ENCODE measurements around the gene A3GALT2.

The A3GALT2 gene

DNA sequence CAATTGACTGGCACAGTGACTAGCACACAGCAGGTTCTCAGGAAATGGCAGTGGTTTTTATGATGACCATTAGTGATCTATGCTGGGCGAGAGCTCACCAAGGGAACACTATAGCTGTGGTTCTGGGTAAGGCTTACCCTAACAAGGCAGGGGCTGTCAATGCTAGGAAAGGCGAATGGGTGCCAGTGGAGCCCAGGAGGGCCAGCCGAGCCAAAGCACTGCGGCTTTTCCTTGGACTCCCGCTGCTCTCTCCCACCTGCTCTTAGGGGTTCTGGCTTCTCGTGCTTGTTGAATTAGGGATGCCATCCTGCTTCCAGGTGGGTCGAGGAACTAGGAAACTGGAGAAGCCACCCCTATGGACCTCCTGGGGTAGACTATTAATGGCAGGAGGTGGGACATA lies 10.0 kb upstream of the A3GALT2 start:
- TF ChIP-seq, protein P1, sequence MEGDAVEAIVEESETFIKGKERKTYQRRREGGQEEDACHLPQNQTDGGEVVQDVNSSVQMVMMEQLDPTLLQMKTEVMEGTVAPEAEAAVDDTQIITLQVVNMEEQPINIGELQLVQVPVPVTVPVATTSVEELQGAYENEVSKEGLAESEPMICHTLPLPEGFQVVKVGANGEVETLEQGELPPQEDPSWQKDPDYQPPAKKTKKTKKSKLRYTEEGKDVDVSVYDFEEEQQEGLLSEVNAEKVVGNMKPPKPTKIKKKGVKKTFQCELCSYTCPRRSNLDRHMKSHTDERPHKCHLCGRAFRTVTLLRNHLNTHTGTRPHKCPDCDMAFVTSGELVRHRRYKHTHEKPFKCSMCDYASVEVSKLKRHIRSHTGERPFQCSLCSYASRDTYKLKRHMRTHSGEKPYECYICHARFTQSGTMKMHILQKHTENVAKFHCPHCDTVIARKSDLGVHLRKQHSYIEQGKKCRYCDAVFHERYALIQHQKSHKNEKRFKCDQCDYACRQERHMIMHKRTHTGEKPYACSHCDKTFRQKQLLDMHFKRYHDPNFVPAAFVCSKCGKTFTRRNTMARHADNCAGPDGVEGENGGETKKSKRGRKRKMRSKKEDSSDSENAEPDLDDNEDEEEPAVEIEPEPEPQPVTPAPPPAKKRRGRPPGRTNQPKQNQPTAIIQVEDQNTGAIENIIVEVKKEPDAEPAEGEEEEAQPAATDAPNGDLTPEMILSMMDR (IDR thresholded peaks at IDR 0.05; ENCODE audit: control insufficient read depth, extremely low read depth, insufficient read depth): no peak
- no peak overlapping the region for H3K4me3 ChIP-seq (ENCODE audit: low read depth, low read length)
- DNase-seq (ENCODE audit: low read depth): no peak

DNA sequence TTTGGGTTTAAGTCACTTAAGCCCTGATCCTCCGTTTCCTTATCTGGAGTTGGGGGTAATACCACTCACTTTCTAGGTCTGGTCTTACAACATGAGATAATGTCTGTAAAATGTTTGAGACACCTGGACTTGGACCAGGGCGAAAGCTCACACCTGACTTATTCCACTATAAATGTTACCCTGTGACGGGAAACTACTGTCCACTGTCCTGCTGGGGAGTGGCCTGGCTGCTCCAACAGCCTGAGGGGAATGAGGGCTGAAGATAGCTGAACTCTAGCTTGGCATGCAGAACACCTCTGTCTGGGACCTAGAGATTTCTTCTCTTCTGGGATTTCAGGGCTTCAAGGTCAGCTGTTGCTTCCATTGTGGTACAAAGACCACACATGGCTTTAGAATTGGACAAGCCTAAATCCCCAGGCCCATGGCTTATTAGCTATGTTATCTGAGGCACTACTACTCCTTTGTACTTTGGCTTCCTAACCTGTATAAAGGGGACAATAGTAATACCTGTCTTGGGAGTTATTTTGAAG lies 9.5 kb upstream of the A3GALT2 start:
- no peak for DNase-seq (ENCODE audit: low read depth)
- H3K4me3 ChIP-seq (ENCODE audit: low read depth, low read length): no peak overlapping the region
- TF ChIP-seq, protein P1 (IDR thresholded peaks at IDR 0.05; ENCODE audit: control insufficient read depth, extremely low read depth, insufficient read depth): no peak

DNA sequence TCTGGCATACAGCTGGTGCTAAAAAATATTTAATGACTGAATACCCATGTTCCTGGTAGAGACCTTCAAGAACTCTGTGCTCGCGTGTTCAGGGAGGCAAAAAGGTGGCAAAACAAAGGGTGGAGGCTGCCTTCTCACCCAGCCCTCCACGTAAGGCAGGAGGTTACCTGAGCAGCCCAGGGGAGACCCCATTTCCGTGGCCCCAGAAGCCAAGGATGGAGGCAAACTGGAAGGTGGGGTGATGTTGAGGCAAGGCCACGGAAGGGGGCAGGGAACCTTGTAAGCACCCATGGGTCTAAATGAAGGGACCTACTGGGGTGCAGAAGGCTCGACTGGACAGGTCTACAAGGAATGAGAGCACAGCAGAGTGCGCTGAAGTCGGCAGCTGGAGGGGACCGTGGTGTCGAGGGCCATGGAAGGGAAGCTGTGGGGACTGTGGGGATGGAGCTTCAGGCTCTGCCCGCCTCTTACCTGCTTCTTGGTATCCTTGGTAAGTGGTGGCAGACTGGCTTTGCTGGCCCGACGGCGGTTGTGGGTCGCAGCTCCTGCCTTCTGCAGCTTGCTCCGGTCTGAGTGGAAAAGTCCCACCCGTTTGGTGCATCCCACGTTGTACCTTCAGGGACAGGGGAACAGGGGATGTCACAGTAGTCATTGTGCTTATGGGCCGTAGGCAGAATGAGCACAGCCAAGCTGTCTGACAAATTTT lies 8.9 kb upstream of the A3GALT2 start:
- TF ChIP-seq, protein P1 (IDR thresholded peaks at IDR 0.05; ENCODE audit: control insufficient read depth, extremely low read depth, insufficient read depth): no peak
- no peak overlapping the region for H3K4me3 ChIP-seq (ENCODE audit: low read depth, low read length)
- no peak for DNase-seq (ENCODE audit: low read depth)

DNA sequence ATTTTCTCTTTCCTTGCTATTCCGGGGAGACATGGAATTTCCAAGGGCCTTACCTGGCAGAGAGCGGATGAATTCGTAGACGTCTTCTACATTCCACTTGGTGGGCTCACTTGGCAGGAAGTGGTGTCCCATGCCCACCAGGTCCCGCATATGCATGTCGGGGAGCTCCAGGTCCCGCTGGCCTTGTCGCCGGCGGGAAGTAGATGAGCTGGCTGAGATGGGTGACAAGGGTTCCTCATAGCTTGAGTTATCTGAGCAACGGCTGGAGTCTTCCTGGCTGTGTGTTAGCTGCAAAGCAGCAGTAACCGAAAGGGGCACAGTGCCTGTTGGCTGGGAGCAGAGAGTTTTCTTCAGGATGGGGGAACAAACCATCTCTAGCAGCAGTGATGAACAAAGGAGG lies 7.9 kb upstream of the A3GALT2 start:
- H3K4me3 ChIP-seq (ENCODE audit: low read depth, low read length): no peak overlapping the region
- DNase-seq (ENCODE audit: low read depth): no peak
- TF ChIP-seq, protein P1 (IDR thresholded peaks at IDR 0.05; ENCODE audit: control insufficient read depth, extremely low read depth, insufficient read depth): no peak

DNA sequence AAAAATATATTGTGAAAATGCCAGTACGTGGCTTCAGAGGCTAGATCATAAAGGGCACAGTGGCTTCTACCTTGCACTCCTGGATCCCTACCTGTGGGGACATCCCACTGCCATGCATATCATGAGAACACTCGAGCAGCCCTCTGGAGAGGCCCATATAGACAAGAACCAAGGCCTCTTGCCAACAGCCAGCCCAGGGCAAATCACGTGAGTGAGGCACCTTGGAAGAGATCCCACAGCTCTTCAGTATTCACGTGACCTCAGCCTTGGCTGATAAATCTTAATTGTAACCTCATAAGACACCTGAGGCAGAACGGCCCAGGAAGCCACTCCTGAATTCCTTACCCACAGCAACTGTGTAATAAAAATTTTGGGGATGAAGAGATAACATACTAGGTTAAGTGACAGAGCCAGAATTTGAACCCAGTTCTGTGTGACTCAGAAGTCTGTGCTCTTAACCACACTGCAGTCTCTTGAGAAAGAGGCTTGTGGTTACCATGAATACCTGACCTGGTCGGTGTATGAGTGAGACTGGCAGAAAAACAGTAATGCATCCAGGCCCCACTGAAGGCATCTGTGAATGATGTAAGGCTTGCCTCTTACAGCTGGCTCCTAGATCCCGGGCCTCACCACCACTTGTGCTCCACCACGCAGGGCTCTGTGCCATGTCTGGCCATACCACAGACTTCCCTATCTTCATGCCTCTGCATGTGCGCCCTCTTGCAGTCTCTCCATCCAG lies 6.9 kb upstream of the A3GALT2 start:
- peak; percentile 90 for DNase-seq (ENCODE audit: low read depth)
- TF ChIP-seq, protein P1 (IDR thresholded peaks at IDR 0.05; ENCODE audit: control insufficient read depth, extremely low read depth, insufficient read depth): no peak
- H3K4me3 ChIP-seq (ENCODE audit: low read depth, low read length): no peak overlapping the region

DNA sequence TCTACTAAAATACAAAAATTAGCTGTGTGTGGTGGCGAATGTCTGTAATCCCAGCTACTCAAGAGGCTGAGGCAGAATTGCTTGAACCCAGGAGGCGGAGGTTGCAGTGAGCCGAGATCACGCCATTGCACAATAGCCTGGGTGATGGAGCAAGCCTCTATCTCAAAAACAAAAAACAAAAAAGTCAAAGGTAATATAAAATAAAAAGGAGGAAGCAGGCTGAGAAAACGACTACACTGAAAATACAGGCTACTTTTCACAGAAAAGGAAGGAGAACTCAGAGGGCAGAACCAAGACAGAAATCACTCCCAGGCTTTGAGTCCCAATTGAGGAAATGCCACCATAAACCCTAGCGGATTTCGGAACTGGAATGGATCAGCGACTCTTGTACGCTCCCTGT lies 5.9 kb upstream of the A3GALT2 start:
- TF ChIP-seq, protein P1 (IDR thresholded peaks at IDR 0.05; ENCODE audit: control insufficient read depth, extremely low read depth, insufficient read depth): no peak
- no peak for DNase-seq (ENCODE audit: low read depth)
- H3K4me3 ChIP-seq (ENCODE audit: low read depth, low read length): no peak overlapping the region

Data from LNCaP clone FGC (cell line).